ENCODE data around the gene MYL2.

MYL2 gene

DNA sequence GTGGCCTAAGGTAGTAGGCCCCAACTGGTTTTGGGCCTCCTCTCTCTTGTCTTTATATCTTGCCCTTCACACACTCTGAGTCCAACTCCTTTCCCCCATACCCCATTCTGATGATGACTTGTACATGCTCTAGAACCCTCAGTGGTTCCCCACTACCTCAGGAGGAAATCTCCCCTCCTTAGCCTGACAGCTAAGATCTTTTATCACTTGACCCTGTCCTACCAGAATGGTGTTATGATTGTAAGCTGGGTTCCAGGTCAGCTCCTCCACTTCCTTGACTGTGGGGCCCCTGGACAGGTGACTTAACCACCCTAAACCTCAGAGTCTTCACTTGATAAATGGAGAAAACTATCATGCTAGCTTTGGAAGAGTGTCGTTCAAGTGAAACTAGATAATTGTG, 9.4 kb upstream of the MYL2 start:
- no peak for DNase-seq

GRCh38 chr12:110928700-110929099, 8.3 kb upstream of the MYL2 start:
- no peak for DNase-seq

GRCh38 chr12:110927546-110927945, 7.2 kb upstream of the MYL2 start:
- DNase-seq = no peak

- DNase-seq = no peak
Observed at GRCh38 chr12:110923692-110924334, 3.4 kb upstream of the MYL2 start.

- DNase-seq = no peak
Observed at GRCh38 chr12:110923192-110923591, 2.8 kb upstream of the MYL2 start.

DNA sequence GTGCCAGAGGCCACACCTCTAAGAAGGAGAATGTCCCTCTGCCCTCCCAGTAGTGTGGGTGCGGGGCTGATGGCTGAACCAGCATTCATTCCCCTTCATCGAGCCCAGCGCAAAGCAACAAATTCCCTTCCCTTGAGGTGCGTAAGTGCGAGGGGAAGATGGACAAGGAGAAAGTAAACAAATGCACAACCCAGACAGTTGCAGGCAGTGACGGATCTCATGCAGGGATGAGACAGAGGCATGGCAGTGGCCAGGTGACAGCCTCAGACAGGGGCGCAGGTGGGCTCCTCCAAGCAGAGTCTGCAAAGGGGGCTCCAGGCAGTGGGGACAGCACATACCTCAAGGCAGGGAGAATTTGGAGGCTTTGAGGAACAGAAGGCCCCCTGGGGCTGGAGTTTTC, 2.3 kb upstream of the MYL2 start:
- DNase-seq = no peak

DNA sequence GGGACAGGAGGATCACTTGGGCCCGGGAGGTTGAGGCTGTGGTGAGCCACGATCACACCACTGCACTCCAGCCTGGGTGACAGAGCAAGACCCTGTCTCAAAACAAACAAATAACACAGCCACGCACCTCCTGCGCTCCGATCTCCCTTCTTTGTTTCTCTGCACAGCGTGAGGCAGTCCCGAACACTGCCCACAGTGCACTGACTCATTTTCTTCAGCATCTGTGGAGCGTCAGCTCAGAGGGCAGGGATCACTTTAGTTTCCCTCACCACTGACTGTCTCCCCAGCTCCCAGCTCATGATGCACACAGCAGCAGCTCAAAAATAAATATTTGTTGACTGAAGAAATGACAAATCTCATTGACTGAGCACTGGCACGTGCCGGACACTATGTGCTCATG, 883 bp upstream of the MYL2 start:
- DNase-seq = no peak

DNA sequence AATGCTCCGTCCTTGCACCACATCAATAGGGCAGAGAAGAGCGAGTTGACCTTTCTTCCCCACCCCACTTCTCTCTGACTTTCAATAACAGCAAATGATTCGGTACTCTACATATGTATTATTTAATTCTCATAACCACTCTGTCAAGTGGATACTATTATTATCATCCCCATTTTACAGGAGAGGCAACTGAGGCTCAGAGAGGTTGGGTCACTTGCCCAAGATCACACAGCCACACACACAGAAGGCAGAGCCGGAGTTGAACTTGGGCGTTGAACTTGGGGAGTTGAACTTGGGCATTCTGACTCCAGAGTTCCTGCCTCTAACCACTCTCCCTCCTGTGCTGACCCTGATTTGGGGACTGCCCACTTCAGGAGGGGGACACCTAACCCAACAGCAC, 659 bp downstream of the MYL2 start:
- no peak for DNase-seq

DNA sequence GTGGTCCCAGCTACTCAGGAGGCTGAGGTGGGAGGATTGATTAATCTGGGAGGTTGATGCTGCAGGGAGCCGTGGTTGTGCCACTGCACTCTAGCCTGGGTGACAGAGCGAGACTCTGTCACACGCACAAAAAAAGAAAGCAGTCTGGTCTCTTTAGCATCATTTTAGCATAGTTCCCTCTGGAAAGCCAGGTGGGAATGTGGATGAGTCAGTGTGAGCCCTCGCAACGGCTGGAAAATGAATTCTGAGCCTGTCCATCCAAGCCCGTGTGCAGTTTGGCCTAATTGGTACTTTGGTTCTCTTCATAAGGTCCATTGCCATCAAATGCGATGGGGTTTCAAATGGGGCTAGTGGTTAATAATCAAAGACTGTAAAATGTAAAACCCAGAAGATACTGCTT, 2.4 kb downstream of the MYL2 start:
- DNase-seq = no peak

GRCh38 chr12:110917467-110917866, 2.9 kb downstream of the MYL2 start:
- DNase-seq = no peak

GRCh38 chr12:110916295-110916875, 4.0 kb downstream of the MYL2 start:
- no peak for DNase-seq

DNA sequence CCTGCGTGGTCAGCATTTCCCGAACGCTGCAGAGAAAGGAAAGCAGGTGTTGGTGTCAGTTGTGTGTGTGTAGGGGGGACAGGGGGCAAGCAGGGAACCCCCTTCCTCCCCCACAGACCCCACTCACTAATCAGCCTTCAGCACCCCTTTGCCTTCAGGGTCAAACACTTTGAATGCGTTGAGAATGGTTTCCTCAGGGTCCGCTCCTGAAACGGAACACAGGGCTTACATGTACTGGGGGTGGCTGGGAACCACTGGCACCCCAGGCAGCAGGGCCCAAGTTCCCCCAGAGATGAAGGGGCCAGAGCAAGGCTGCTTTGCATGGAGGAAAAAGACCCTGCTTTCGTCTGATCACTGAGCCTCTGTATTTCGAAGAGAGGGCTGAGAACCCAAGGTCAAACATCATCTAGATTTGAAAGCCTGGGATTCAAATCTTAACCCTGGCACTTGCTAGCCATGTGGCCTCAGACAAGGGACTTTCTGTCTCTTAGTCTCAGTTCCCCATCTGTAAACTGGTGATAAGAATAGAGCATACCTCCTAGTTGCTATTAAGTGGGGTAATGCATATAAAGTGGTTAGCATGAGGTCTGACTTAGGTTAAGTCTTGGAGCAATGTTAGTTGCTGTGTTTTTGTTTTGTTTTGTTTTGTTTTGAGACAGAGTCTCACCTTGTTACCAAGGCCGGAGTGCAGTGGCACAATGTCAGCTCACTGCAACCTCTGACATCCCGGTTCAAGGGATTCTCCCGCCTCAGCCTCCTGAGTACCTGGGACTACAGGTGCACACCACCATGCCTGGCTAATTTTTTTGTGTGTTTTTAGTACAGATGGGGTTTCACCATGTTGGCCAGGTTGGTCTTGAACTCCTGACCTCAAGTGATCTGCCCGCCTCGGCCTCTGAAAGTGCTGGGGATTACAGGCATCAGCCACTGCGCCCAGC, 7.0 kb downstream of the MYL2 start:
- DNase-seq = no peak

DNA sequence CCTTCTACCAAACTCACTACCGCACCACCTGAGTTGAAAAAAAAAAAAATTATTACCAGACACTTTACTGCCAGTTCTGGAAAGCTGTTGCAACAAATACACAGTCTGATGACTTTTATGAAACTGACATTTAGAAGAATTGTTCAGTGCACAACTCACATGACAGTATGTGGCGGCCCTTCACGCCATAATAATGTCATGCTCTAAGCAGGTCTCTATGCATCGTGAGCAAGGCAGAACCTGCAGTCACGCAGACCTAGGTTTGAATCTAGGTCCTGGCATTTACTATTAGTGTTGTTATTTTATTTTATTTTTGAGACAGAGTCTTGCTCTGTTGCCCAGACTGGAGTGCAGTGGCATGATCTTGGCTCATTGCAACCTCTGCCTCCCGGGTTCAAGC, 8.1 kb downstream of the MYL2 start:
- DNase-seq = no peak

GRCh38 chr12:110908377-110909152, 11.8 kb downstream of the MYL2 start:
- no peak for DNase-seq

DNA sequence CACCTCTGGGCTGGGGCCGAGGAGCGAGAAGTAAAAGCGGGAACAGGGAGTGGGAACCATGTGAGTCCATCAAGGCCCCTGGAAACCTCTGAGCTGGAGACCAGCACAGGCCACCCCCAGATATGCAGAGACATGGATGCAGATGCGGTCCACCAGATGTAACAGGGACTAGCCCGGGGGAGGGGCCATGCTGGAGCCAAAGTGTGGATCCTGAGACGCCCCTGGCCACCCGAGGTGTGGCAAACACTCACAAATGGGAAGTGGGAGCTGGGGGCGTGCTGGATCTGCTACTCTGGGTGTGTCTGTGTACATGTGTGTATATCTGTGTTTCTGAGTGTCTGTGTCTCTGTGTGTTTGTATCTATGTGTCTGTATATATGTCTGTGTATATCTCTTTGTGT, 12.8 kb downstream of the MYL2 start:
- no peak for DNase-seq

DNA sequence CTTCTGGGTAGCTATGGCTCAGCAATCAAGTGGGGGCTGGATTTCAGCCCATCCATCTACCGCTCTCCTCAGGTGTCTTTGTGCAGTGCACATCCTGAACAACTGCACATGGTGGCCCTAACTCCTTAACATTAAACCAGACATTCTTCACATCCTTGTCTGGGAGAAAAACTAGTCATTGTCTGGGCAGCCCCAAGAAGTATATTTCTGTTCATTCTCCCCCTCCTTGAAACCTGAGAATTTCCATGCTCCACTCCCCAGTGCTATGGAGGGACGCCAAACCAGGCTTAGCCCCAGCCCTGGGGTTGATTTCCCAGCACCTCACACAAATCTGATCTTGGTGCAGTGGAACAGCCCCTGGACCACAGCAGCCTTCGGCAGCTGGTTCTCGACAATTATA, 13.4 kb downstream of the MYL2 start:
- DNase-seq = no peak

DNA sequence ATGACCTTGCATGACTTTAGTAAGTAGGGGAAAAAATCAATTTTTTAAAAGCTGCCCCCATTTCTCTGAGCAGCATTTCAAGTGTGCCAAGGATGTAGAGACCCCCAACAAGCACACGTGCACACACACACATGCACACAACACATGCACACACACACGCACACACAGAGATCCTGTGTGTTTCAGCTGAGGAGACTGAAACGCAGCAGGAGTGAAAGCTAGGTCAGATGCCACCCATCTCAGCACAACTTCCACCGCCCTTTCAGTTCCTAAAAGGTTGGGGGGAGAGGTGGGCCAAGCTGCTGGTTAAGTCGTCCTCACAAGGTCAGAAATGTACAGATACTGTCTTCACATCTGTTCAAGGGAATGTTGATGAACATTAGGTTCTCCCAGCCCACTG, 13.9 kb downstream of the MYL2 start:
- no peak for DNase-seq

- no peak for DNase-seq
Observed at GRCh38 chr12:110906083-110906482, 14.3 kb downstream of the MYL2 start.

GRCh38 chr12:110903511-110903910, 16.9 kb downstream of the MYL2 start:
- no peak for DNase-seq

- no peak for DNase-seq
Observed at GRCh38 chr12:110901401-110901800, 19.0 kb downstream of the MYL2 start.

DNA sequence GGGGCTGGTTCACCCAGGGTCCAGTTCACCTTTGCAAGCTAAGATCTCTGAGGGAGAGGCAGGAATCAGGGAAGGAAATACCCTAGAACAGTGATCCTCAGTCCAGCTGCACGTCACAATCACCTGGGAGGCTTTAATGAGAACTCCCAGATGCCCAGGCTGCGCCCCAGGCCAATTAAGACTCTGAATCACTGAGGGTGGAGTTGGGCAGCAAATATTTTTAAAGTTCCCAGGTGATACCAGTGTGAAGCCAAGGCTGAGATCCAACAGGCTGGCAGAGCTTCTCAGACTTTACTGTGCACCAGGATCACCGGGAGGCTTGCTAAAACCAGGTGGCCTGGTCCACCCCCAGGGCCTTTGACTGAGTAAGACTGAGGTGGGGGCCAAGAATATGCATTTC, 23.8 kb downstream of the MYL2 start:
- no peak for DNase-seq

- DNase-seq = no peak
Observed at GRCh38 chr12:110893956-110894355, 26.4 kb downstream of the MYL2 start.

DNA sequence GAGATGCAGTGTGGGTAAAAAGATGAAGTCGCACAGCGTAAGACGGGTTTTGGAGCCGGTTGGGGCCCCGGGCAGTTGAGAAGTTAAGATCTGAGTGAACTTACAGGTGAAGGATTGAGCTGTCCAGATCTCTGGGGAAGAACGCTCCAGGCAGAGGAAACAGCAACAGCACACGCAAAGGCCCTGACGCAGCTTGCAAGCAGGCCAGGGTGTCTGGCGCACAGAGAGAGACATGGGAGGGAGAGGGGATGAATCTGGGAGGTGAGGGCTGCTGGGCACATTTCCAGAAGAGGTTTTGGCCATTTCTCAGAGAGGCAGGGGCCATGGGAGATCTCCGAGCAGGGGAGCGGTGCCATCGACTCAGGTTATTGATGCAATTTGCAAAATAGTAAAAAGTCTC, 31.0 kb downstream of the MYL2 start:
- DNase-seq = no peak
